ENCODE results near the gene DYRK3. TPM values are rescaled to one million over a fixed set of nuclear protein-coding genes. Genes with fewer than 3 reads are reported as not detected.

The DYRK3 gene
- total and polyA plus RNA-seq, 9 of the 15 experiments (the other 6 are each of a cell fraction or from before 2014, with no cell fraction given): 4.5 to 33.7 (median 25.7) TPM

GRCh38 chr1:206685769-206686477, 50.6 kb downstream of the DYRK3 start (continued):
- 0 out of 2 replicates have a peak, but pooled peaks have one; percentile 40 for TF ChIP-seq THRB (CRISPR knock-in tag; conservative IDR thresholded peaks at IDR 0.05)
- no peak for TF ChIP-seq ZNF316 (IDR thresholded peaks at IDR 0.05)
- TF ChIP-seq RBFOX2 (IDR thresholded peaks at IDR 0.05; ENCODE audit: low read depth, low read length): peak; percentile 80
- TF ChIP-seq PHTF2 (CRISPR knock-in tag; IDR thresholded peaks at IDR 0.05): no peak
- no peak for TF ChIP-seq TBL1XR1 (IDR thresholded peaks at IDR 0.05; ENCODE audit: low read length in 2 of 2)
- TF ChIP-seq NFIC (IDR thresholded peaks at IDR 0.05): no peak
- peak; percentile 57 for TF ChIP-seq ZFX (CRISPR knock-in tag; IDR thresholded peaks at IDR 0.05)
- no peak for TF ChIP-seq CHCHD3 (CRISPR knock-in tag; IDR thresholded peaks at IDR 0.05)
- no peak; a peak in 1 of 4 replicates for TF ChIP-seq UBTF (IDR thresholded peaks at IDR 0.05; ENCODE audit: borderline replicate concordance in 1 of 2, low read depth in 2 of 2, low read length in 2 of 2)
- TF ChIP-seq MITF (IDR thresholded peaks at IDR 0.05): no peak
- TF ChIP-seq, protein P1, sequence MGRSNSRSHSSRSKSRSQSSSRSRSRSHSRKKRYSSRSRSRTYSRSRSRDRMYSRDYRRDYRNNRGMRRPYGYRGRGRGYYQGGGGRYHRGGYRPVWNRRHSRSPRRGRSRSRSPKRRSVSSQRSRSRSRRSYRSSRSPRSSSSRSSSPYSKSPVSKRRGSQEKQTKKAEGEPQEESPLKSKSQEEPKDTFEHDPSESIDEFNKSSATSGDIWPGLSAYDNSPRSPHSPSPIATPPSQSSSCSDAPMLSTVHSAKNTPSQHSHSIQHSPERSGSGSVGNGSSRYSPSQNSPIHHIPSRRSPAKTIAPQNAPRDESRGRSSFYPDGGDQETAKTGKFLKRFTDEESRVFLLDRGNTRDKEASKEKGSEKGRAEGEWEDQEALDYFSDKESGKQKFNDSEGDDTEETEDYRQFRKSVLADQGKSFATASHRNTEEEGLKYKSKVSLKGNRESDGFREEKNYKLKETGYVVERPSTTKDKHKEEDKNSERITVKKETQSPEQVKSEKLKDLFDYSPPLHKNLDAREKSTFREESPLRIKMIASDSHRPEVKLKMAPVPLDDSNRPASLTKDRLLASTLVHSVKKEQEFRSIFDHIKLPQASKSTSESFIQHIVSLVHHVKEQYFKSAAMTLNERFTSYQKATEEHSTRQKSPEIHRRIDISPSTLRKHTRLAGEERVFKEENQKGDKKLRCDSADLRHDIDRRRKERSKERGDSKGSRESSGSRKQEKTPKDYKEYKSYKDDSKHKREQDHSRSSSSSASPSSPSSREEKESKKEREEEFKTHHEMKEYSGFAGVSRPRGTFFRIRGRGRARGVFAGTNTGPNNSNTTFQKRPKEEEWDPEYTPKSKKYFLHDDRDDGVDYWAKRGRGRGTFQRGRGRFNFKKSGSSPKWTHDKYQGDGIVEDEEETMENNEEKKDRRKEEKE (IDR thresholded peaks at IDR 0.05; ENCODE audit: borderline replicate concordance in 1 of 2, control insufficient read depth in 1 of 2, low read depth in 2 of 2, low read length in 1 of 2): no peak
- no peak for TF ChIP-seq HCFC1 (IDR thresholded peaks at IDR 0.05; ENCODE audit: low read depth, low read length)
